COLO668 (cell line): ENCODE data around the gene TSPAN32.
"Not testable (repeated sequence)": the region's sequence is repeated elsewhere in the genome, so short reads cannot be mapped to it uniquely, and the experiment has no call there.

ENCODE experiments used
- DNase-seq: peaks from one replicate; lab custom pipeline; 2025; ENCODE audit not compliant: unreplicated experiment; lab: John Stamatoyannopoulos, UW

The TSPAN32 gene

GRCh38 chr11:2332569-2332968 lies 30.8 kb downstream of the TSPAN32 start:
- not testable (repeated sequence) for DNase-seq

GRCh38 chr11:2333486-2334205 lies 31.8 kb downstream of the TSPAN32 start:
- not testable (repeated sequence) for DNase-seq

GRCh38 chr11:2335286-2335685 lies 33.5 kb downstream of the TSPAN32 start:
- DNase-seq, result not testable (repeated sequence)

- not testable (repeated sequence) for DNase-seq
These were observed 36.9 kb downstream of the TSPAN32 start for GRCh38 chr11:2338760-2339159.

- no peak for DNase-seq
These were observed 40.7 kb downstream of the TSPAN32 start for GRCh38 chr11:2342557-2342956.

- no peak for DNase-seq
These were observed 41.2 kb downstream of the TSPAN32 start for GRCh38 chr11:2342981-2343380.

GRCh38 chr11:2343502-2343901 lies 41.7 kb downstream of the TSPAN32 start:
- no peak for DNase-seq

GRCh38 chr11:2345050-2345449 lies 43.2 kb downstream of the TSPAN32 start:
- no peak for DNase-seq

- no peak for DNase-seq
These were observed 44.2 kb downstream of the TSPAN32 start for GRCh38 chr11:2346014-2346413.

- DNase-seq, result no peak
These were observed 44.9 kb downstream of the TSPAN32 start for GRCh38 chr11:2346586-2347307.

- DNase-seq, result no peak
These were observed 45.6 kb downstream of the TSPAN32 start for GRCh38 chr11:2347308-2347830.

GRCh38 chr11:2348986-2349385 lies 47.2 kb downstream of the TSPAN32 start:
- no peak for DNase-seq

- no peak for DNase-seq
These were observed 49.9 kb downstream of the TSPAN32 start for GRCh38 chr11:2351701-2352100.

GRCh38 chr11:2352420-2352819 lies 50.6 kb downstream of the TSPAN32 start:
- no peak for DNase-seq

GRCh38 chr11:2355000-2355644 lies 53.3 kb downstream of the TSPAN32 start:
- no peak for DNase-seq

- no peak for DNase-seq
These were observed 55.4 kb downstream of the TSPAN32 start for GRCh38 chr11:2357246-2357645.

GRCh38 chr11:2357651-2358050 lies 55.8 kb downstream of the TSPAN32 start:
- DNase-seq, result not testable (repeated sequence)

GRCh38 chr11:2358754-2359442 lies 57.1 kb downstream of the TSPAN32 start:
- no peak for DNase-seq

- no peak for DNase-seq
These were observed 57.7 kb downstream of the TSPAN32 start for GRCh38 chr11:2359557-2359956.

GRCh38 chr11:2360081-2360642 lies 58.3 kb downstream of the TSPAN32 start:
- no peak for DNase-seq

GRCh38 chr11:2361565-2361964 lies 59.8 kb downstream of the TSPAN32 start:
- no peak for DNase-seq
